GM06990 (cell line): Measurements from ENCODE around the gene IKZF4.

Experiments used
- DNase-seq: peaks from one replicate; pipeline ENCODE4 v3.0.0-alpha.2; 2011; ENCODE audit not compliant: insufficient read length; ENCODE audit errors: extremely low read depth
- H3K27me3 ChIP-seq: replicated peaks from 2 replicates; pipeline ENCODE4 v1.6.0; 2011; ENCODE audit warnings: low read length; ENCODE audit not compliant: control insufficient read depth, insufficient read depth
- H3K36me3 ChIP-seq: 2 replicates; pipeline ENCODE4 v1.5.1; 2011; ENCODE audit warnings: low read length; ENCODE audit not compliant: control insufficient read depth, insufficient read depth
- H3K4me3 ChIP-seq: replicated peaks from 2 replicates; pipeline ENCODE4 v1.5.1; 2011; ENCODE audit warnings: low read depth, mild to moderate bottlenecking, control low read depth, low read length
- TF ChIP-seq, protein P1 (sequence below): IDR thresholded peaks from 2 replicates; pipeline ENCODE4 v1.5.1; 2011; ENCODE audit warnings: low read length, control low read depth, mild to moderate bottlenecking, inconsistent platforms; ENCODE audit not compliant: insufficient read depth, poor library complexity, severe bottlenecking

Gene IKZF4

GRCh38 chr12:56014205-56014604, 6.6 kb upstream of the IKZF4 start:
- DNase-seq = no peak
- Histone ChIP-seq H3K36me3 (no peaks in the 10 kb centered on the region), H3K27me3 (no peaks in the 10 kb centered on the region), H3K4me3 (no peak overlapping the region)
- TF ChIP-seq, protein P1, sequence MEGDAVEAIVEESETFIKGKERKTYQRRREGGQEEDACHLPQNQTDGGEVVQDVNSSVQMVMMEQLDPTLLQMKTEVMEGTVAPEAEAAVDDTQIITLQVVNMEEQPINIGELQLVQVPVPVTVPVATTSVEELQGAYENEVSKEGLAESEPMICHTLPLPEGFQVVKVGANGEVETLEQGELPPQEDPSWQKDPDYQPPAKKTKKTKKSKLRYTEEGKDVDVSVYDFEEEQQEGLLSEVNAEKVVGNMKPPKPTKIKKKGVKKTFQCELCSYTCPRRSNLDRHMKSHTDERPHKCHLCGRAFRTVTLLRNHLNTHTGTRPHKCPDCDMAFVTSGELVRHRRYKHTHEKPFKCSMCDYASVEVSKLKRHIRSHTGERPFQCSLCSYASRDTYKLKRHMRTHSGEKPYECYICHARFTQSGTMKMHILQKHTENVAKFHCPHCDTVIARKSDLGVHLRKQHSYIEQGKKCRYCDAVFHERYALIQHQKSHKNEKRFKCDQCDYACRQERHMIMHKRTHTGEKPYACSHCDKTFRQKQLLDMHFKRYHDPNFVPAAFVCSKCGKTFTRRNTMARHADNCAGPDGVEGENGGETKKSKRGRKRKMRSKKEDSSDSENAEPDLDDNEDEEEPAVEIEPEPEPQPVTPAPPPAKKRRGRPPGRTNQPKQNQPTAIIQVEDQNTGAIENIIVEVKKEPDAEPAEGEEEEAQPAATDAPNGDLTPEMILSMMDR = no peak

GRCh38 chr12:56017181-56017580, 3.7 kb upstream of the IKZF4 start:
- TF ChIP-seq, protein P1 = no peak
- H3K36me3 ChIP-seq = no peaks in the 10 kb centered on the region
- no peak for DNase-seq
- H3K27me3 ChIP-seq = no peaks in the 10 kb centered on the region
- H3K4me3 ChIP-seq = no peak overlapping the region

DNA sequence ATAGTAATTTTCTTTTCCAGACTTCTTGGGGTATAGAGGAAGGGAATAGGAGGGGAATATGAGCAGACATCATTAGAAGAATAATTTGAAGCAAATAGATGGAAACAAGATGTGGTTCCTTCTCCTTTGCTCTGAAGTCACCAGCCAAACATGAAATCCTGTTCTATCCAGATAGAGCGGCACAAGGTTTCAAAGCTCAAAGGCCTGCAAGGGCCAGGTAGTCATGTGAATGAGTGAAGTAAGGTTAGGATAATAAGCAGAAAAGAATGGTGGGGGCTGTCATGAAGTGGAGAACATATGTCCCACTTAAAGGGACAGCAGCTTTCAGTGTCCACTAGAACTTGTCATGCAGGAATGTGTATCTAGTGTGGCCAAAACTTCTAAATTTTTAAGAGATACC, 2.5 kb upstream of the IKZF4 start:
- H3K4me3 ChIP-seq = no peak overlapping the region
- TF ChIP-seq, protein P1 = no peak
- no peak for DNase-seq

DNA sequence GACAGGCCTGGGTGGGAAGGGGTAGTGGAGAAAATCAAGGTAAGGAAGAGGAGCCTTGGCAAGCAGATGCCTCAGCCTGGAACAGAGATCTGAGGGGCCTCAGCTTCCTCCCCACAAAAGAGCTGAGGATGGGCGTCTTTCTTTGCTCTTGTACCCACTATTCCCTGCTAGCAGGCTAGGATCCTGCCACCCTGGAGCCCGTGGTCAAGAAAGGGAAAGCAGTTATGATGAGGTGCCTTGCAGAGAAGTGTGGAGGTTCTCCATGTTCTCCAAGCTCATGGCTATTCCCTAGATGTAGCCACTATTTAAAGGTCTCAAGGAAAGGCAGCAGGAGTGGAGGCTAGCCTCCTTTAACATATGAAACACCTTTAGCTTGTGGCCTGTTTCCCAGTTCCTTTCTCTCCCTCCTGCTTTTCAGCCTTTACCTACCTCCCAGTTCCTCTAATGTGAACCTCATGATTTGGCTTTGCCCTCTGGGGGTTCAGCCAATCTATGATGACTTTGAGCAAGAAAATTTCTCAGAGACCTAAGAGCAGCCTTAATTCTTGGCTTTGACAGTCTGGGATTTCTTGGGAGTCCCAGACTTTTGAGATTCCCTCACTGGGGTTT, 1.1 kb downstream of the IKZF4 start:
- no peaks in the 10 kb centered on the region for H3K36me3 ChIP-seq
- TF ChIP-seq, protein P1 = no peak
- H3K4me3 ChIP-seq = no peak overlapping the region
- DNase-seq = no peak
- no peaks in the 10 kb centered on the region for H3K27me3 ChIP-seq

More for the DNA sequence above, 2.5 kb upstream of the IKZF4 start:
- H3K27me3 ChIP-seq = no peaks in the 10 kb centered on the region
- H3K36me3 ChIP-seq = no peaks in the 10 kb centered on the region

DNA sequence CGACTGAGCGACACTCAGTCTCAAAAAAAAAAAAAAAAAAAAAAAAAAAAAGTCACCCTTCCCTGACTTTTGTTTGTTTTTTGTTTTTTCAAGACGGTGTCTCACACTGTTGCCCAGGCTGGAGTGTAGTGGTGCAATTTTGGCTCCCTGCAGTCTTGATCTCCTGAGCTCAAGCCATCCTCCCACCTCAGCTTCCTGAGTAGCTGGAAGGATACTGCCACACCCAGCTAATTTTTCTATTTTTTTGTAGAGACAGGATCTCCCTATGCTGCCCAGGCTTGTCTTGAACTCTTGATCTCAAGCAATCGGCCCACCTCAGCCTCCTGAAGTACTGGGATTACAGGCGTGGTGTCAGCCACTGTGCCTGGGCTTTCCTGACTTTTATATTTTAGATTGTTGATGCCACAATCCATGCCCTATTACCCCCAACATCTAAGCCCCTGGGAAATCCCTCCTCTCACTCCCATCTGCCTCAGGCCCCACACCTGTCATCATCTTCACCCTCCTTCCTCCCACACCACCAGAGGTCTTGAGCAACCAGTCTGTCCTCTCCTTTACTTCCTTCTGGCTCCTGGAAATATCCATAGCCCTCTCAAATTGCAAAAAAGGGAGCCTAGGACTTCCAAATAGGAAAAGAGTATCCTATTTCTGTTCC, 7.8 kb downstream of the IKZF4 start:
- TF ChIP-seq, protein P1 = no peak
- DNase-seq = no peak
- no peaks in the 10 kb centered on the region for H3K27me3 ChIP-seq
- H3K36me3 ChIP-seq = no peaks in the 10 kb centered on the region
- no peak overlapping the region for H3K4me3 ChIP-seq
